Endothelial cell of hepatic sinusoid (primary cell): Measurements from ENCODE around the gene KY.

ENCODE experiments used
- in situ Hi-C: cut with HindIII; loops from 2 replicates; pipeline ENCODE4 v1.10.0; 2017; ENCODE audit warnings: low sequenced_read_pairs

The KY gene

DNA sequence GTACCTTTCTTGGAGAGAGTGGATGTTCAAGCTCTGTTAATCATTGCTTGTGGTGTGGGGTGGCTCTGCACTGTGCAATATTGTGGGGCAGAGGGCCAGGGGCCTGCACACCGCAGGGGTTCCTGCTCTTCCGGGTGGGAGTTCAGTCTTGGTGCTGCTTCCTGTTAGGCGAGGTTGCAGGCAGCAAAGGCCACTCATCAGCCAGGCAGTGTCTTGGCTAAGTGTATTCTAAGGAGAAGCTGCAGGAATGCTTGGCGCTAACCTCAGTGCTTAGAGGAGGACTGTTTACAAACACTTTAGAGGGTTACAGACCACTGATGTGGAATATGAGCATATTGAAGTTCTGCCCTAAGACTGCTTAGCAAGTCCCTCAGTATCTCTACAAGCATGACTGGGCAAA lies 83.2 kb downstream of the KY start:
- in situ Hi-C loops: no loop called here

DNA sequence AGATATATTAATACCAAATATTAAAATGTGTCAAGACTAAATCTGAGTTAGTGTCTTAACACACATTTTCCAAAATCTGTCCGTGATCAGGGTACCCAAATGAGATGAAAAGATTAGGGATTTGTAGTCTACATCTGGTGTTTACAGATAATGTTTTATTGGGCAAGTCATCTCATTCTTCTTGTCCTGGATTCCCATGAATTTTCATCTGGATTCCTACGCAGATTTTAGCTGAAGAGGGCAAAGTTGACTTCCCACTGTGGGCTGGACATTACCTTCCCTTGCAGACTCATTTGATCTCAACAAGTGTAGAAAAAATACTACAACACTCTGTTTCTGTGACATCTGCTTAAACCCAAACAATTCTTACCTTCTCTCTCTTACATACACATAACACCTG lies 85.8 kb downstream of the KY start:
- in situ Hi-C loops: no loop called here

DNA sequence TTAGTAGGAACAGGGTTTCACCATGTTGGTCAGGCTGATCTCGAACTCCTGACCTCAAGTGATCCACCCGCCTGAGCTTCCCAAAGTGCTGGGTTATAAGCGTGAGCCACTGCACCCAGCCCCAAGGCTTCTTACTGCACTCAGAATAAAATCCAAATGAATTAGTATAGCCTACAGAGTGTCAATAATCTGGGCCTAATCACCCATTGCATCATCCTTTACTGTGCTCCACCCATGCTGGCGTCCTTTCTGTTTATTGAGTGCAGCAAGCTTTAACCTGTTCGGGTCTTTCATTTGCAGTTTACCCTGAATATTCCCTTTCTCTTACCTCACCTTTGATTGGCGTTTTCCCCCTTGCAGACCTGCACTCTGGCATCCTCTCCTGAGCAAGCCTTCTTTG lies 87.2 kb downstream of the KY start:
- in situ Hi-C loops: no loop called here

DNA sequence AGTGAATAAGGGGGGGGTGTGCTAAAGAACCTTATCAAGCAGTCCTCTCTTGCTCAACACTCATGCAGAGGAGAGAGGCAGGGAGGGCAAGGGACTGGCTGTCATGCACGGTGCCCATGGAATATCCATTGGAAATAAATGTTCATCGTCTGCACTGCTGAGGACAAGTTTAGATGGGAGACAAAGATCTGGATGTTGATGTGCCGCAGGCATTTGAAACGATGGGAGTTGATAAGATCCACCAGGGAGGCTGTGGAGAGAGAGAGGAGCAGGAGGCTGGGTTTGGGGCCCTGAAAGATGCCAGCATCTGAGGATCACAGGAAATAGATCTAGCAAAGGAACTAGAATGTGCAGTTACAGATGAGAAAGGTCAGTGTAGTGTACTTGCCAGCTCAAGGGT lies 88.8 kb downstream of the KY start:
- in situ Hi-C loops: no loop called here

DNA sequence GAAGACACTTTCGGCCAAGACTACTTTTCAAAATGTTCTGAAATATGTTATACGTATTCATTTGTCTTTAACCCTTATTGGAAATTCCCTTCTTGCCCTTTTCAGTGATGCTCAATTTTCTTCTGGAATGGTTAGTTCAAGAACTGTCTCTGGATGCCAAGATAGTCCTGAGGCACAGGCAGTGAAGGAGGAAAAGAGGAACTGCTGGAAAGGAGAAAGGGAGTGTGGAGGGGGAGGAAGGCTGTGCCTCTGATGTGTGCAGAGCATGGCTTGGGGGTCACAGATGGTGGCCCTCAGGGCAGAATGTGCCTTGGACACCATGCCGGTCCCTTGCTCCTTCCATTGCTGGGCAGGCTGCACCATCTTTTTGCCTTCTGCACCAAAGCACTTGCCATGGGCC lies 91.2 kb downstream of the KY start:
- in situ Hi-C loops: no loop called here
